Activated CD4-positive, CD25-positive, alpha-beta regulatory T cell (primary cell): Measurements from ENCODE around the gene NUB1.

Experiments
- DNase-seq, 4 experiments: peaks; one replicate each; lab custom pipeline; 2025; lab: John Stamatoyannopoulos, UW

NUB1 gene

GRCh38 chr7:151377406-151377805 lies 35.8 kb downstream of the NUB1 start:
- no peak for DNase-seq

- no peak for DNase-seq
These were observed 36.4 kb downstream of the NUB1 start for GRCh38 chr7:151378011-151378410.

DNA sequence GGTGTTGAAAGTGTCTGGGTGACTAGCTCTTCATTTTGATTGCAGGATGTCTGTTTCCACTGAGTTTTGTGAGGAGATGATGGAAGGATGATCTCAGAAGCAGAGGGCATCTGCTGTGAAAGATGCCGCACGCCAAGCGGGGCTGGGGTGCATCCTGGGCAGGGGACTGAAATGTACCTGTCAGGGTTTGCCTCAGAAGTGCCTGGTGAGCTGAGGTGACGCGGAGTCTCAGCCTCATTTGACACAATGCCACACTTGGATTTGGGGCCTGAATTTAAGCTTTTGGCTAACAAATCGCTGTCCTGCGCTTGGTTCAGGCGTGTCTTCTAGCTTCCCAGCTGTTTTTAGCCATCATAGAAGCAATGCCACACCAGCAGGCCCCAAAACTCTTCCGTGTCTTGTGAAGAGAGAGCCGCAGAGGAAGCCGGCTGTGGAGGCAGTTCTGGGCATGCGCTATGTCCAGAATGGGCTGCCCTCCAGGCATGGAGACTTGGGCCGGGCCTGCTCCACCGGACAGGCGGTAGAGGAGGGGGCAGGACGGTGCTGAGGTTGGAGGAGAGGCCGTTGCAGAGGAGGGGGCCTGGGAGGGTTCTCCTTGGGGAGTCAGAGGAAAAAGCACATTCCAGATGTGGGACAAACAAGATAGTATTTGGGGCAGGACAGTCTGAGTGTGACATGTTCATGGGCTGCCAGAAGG lies 37.0 kb downstream of the NUB1 start:
- no peak for DNase-seq

GRCh38 chr7:151379193-151379520 lies 37.5 kb downstream of the NUB1 start:
- no peak for DNase-seq

DNA sequence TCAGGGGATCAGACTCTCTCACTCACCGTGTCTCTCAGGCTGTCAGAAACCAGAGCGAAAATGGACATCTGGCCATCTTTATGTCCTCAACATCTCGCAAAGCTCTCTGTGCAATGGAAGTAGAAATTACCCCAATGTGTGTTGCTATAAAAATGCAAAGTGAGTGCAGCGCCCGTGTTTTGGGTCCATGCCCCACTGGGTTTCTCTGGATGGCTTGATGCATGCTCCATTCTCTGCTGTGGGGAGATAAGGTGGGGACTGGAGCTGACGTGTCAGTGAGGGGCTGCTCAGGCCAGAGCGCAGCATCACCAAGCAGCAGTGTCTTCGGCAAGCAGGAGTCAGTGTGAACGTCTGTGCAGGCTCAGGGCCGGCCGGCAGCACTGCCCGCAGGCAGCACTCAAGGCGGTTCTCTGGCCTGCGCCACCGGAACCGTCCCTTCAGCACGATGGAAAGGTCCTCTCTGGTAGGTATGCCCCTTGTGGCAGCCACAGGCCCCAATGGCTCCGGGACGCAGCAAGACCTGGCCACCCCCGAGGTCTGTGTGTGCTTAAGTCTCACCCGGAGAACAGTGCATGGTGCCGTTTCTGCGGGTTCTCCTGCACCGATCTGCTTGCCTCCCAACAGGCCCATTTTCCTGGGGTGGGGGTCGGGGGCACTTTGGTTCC lies 38.1 kb downstream of the NUB1 start:
- DNase-seq = no peak

DNA sequence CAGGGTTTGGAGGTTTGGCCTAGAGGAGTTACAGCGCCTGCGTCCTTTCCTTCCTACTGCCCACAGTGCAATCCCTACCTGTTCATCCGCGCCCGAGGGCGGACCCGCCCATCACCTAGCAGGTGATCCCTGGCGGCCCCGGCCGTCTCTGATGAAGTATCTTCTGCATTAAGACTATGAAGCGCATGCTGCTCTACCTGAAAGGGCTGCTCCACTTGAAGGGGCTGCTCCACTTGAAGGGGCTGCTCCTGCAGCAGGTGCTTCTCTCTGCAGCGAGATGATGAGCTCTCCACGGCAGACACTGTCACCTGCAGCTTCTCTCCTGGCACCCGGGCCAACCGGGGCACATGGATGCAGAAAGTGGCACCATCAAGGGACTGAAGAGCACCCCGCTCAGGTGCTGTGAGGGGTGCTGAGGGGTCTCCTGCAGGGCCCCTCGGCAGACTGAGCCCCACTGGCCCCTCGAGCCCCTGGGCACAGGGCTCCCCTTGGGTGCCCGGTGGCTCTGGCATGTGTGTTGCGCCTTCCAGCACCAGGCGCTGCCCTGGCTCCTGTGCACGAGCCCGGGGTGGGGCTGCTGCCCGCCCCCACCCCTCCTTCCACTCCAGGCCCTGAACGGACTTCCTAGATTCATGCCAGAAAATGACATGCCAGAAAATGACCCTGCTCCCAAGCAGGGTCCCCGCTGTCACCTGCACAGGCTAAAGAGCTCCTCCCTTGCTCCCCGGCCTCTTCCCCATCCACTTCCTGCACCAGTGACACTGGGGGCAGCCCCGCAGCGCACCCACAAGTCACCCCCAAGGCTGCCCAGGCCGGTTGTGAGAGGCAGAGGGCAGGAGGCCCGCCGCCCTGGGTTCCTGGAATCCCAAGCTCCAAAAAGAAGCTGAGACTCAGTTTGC lies 38.8 kb downstream of the NUB1 start:
- DNase-seq = no peak

GRCh38 chr7:151381098-151381347 lies 39.4 kb downstream of the NUB1 start:
- DNase-seq = no peak

GRCh38 chr7:151381348-151382078 lies 39.9 kb downstream of the NUB1 start:
- no peak for DNase-seq

DNA sequence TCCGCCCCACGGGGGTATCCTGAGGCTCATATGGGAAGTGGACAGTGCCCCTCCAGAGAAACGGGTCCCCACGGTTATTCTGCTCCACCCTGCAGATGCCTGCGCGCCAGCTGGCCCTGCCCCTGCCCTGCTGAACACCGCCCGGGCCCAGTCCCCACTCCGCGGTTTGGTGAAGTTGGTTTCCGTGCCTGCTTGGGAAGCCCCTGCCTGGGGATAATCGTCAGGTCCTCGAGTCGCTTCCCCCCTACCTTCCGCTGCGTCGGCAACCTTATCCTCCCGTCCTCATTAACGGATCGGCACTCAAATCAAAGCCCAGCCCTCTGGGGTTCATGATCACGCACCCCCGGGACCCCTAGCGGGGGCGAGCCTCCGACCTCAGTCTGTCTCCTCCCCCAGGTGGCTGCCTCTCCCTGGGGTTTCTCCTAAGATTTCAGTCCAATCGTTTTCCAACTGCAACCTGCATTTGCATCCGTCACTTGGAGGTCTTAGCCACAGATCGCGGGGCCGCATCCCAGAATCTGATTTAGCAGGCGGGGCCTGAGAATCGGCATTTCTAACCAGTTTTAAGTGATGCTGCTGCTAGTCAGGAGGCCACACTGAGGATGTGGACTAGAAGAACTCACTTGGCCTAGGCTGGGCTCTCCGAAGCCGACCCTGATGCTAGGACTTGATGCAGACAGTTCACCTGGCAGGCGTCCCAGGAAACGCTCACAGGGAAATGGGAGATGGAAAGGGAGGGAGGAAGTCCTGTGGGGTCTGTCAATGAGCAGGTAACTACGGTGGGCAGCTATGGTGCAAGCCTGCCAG lies 40.7 kb downstream of the NUB1 start:
- no peak for DNase-seq

DNA sequence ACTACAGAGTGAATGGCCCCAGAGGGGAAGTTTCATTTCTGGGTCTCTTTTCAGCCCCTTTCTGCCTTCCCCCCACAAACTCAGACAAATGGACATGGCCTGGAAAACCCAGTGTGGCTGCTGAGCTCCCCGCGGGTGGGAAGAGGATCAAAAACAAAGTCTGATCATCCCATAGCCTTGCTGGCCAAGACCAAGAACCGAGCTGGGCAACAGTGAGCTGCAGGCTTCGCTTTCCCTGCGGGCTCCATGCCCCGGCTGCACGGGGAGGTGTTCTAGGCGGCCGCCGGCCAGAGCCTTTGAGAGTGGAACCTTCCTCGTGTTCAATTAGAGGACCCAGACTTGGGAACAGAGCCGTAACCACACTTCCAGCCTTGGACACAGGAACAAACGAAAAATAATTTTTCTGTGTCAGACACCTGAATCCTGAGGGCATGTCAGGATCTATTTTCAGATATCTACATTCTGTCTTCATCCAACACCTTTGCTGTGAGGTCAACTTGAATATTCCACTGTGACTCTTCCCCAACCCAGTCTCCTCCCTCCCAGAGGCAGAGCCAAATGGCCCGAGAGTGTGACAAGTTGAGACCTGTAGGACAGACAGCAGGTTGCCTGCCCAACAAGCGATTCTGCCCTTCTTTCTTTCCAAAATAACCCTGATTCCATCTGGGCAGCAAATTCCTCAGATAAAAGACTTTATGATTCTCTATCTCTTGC lies 42.2 kb downstream of the NUB1 start:
- DNase-seq = no peak

- DNase-seq = no peak
These were observed 42.7 kb downstream of the NUB1 start for GRCh38 chr7:151384352-151384697.

GRCh38 chr7:151384776-151385625 lies 43.4 kb downstream of the NUB1 start:
- DNase-seq = no peak

GRCh38 chr7:151385626-151386300 lies 44.2 kb downstream of the NUB1 start:
- DNase-seq = no peak

GRCh38 chr7:151386301-151387160 lies 44.9 kb downstream of the NUB1 start:
- no peak for DNase-seq

DNA sequence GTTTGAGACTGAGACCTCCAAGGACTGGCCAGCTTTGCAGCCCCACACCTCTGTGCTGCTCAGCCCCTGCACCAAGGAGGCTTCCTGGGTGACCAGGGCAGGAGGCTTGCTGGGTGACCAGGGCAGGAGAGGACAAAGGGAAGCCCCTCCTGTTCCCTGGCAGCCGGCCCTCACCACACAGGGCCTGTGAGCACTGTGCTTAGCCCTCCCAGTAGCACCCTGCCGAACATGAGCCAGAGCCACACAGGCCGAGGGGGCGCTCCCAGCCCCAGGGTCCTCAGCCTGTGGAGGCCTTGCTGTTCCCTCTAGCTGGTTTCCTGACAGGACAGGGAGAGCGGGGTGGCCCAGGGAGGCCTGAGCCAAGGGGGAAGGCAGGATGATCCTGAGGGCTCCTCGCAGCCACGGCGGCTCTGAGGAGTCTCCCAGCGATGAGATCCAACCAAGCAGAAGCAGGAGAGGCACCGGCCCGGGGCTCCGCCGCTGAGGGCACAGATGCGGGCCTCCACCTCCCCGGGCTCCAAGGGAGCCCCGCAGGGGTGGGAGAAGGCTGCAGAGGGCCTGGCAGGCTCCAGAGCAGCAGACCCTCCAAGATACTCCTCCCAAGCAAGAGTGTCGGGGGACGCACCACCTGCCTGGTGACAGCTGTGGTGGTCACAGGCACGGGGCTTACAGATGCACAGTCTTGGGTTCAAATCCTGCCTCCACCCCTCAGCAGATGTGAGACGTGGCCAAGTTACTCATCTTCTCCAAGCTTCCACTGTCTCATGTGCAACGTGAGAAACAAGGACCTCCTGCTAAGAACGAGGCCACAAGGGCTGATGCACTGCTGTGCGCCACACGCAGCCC lies 45.8 kb downstream of the NUB1 start:
- DNase-seq = no peak

- DNase-seq = no peak
These were observed 46.3 kb downstream of the NUB1 start for GRCh38 chr7:151388007-151388297.

- DNase-seq = no peak
These were observed 46.8 kb downstream of the NUB1 start for GRCh38 chr7:151388430-151388829.
